Measurements from ENCODE around the gene CDHR2. TPM values are rescaled to one million over a fixed set of nuclear protein-coding genes. Genes with fewer than 3 reads are reported as not detected.

Gene CDHR2
- total and polyA plus RNA-seq, 2 experiments from 2014 or later, result not detected

GRCh38 chr5:176608937-176609723 is 60.0 kb downstream of the CDHR2 start:
- no peaks in the 10 kb centered on the region for H3K9me3 ChIP-seq (ENCODE audit: low read depth)
- no peaks in the 10 kb centered on the region for H3K79me2 ChIP-seq (ENCODE audit: insufficient read depth)
- H3K36me3 ChIP-seq (ENCODE audit: low read depth), result no peaks in the 10 kb centered on the region
- peak overlapping the region; percentile 55; the same call in 1 of the 2 replicates for H3K9ac ChIP-seq
- H3K9me2 ChIP-seq (ENCODE audit: insufficient read depth), result no peaks in the 10 kb centered on the region
- TF ChIP-seq EZH2 (IDR thresholded peaks at IDR 0.05; ENCODE audit: insufficient read depth, poor library complexity, severe bottlenecking), result no peak
- TF ChIP-seq EZH2phosphoT487 (IDR thresholded peaks at IDR 0.05; ENCODE audit: insufficient read depth, low read depth), result no peak
- in situ Hi-C loops (cut with MboI), result no loop called here
- H3K4me1 ChIP-seq (ENCODE audit: insufficient read depth), result peaks cover 5% of the 10 kb centered on the region
- no peak overlapping the region for H3K27ac ChIP-seq
- H2AFZ ChIP-seq, result no peak overlapping the region; the same call in 1 of the 2 replicates
- no peaks in the 10 kb centered on the region for H4K20me1 ChIP-seq (ENCODE audit: insufficient read depth)
- H3K4me2 ChIP-seq (ENCODE audit: unreplicated experiment), result peak overlapping the region; percentile 53
- peak; percentile 38 for DNase-seq
- H3K27me3 ChIP-seq (replicated peaks; ENCODE audit: insufficient read depth), result no peaks in the 10 kb centered on the region
- peak overlapping the region; percentile 74 for H3K4me3 ChIP-seq
- 29 to 47% methylated on average over 31 to 43 of the region's 46 CpGs for WGBS, 2 experiments (ENCODE audit: low coverage in 1 of 2, low lambda C conversion rate in 2 of 2, missing lambda C conversion rate in 2 of 2)
- 0 out of 2 replicates have a peak, but pooled peaks cover 4% of the 10 kb centered on the region for H3F3A ChIP-seq (ENCODE audit: insufficient read depth)

- no peak for TF ChIP-seq EZH2phosphoT487 (IDR thresholded peaks at IDR 0.05; ENCODE audit: insufficient read depth, low read depth)
- no peak for TF ChIP-seq EZH2 (IDR thresholded peaks at IDR 0.05; ENCODE audit: insufficient read depth, poor library complexity, severe bottlenecking)
- H3K79me2 ChIP-seq (ENCODE audit: insufficient read depth), result no peaks in the 10 kb centered on the region
- no peak within 1 kb of the TSS for H3K27ac ChIP-seq
- peak within 1 kb of the TSS; percentile 55; the same call in 1 of the 2 replicates for H3K9ac ChIP-seq
- peak within 1 kb of the TSS; percentile 83; the same call in 1 of the 2 replicates for H2AFZ ChIP-seq
- H3K4me2 ChIP-seq (ENCODE audit: unreplicated experiment), result peak within 1 kb of the TSS; percentile 62
- H3K4me3 ChIP-seq, result peak within 1 kb of the TSS; percentile 74
- peaks cover 11% of the 10 kb centered on the region for H3K4me1 ChIP-seq (ENCODE audit: insufficient read depth)
- no peaks in the 10 kb centered on the region for H4K20me1 ChIP-seq (ENCODE audit: insufficient read depth)
- H3K27me3 ChIP-seq (replicated peaks; ENCODE audit: insufficient read depth), result no peaks in the 10 kb centered on the region
- in situ Hi-C loops (cut with MboI), result no loop called here
- H3K36me3 ChIP-seq (ENCODE audit: low read depth), result no peaks in the 10 kb centered on the region
- DNase-seq, result peak; percentile 80
- H3K9me3 ChIP-seq (ENCODE audit: low read depth), result no peaks in the 10 kb centered on the region
- 4 to 11% methylated on average over 12 to 21 of the region's 101 CpGs for WGBS, 2 experiments (ENCODE audit: low coverage in 1 of 2, low lambda C conversion rate in 2 of 2, missing lambda C conversion rate in 2 of 2)
- H3F3A ChIP-seq (ENCODE audit: insufficient read depth), result 0 out of 2 replicates have a peak, but pooled peaks cover 4% of the 10 kb centered on the region
- no peaks in the 10 kb centered on the region for H3K9me2 ChIP-seq (ENCODE audit: insufficient read depth)
Observed at GRCh38 chr5:176609724-176610434, 60.7 kb downstream of the CDHR2 start, which contains the start of gene GPRIN1. GPRIN1 (minus strand) TSS chr5:176610156; CDS start chr5:176599834, 10,322 bp downstream.

GRCh38 chr5:176610435-176610773 is 61.3 kb downstream of the CDHR2 start:
- Histone ChIP-seq H3K79me2 (ENCODE audit: insufficient read depth) (no peaks in the 10 kb centered on the region), H3K27ac (no peak overlapping the region), H4K20me1 (ENCODE audit: insufficient read depth) (no peaks in the 10 kb centered on the region), H2AFZ (peak overlapping the region; percentile 83; the same call in 1 of the 2 replicates), H3F3A (ENCODE audit: insufficient read depth) (0 out of 2 replicates have a peak, but pooled peaks cover 4% of the 10 kb centered on the region), H3K9me3 (ENCODE audit: low read depth) (no peaks in the 10 kb centered on the region), H3K4me1 (ENCODE audit: insufficient read depth) (peaks cover 17% of the 10 kb centered on the region), H3K27me3 (replicated peaks; ENCODE audit: insufficient read depth) (no peaks in the 10 kb centered on the region), H3K36me3 (ENCODE audit: low read depth) (no peaks in the 10 kb centered on the region), H3K4me3 (peak overlapping the region; percentile 74), H3K9ac (no peak overlapping the region), H3K9me2 (ENCODE audit: insufficient read depth) (no peaks in the 10 kb centered on the region), H3K4me2 (ENCODE audit: unreplicated experiment) (peak overlapping the region; percentile 62)
- in situ Hi-C loops (cut with MboI), result no loop called here
- TF ChIP-seq EZH2phosphoT487 (IDR thresholded peaks at IDR 0.05; ENCODE audit: insufficient read depth, low read depth) (no peak), EZH2 (IDR thresholded peaks at IDR 0.05; ENCODE audit: insufficient read depth, poor library complexity, severe bottlenecking) (no peak)
- WGBS, 2 experiments (ENCODE audit: low coverage in 1 of 2, low lambda C conversion rate in 2 of 2, missing lambda C conversion rate in 2 of 2), result 0 to 4% methylated on average over 4 to 31 of the region's 31 CpGs
- no peak for DNase-seq

GRCh38 chr5:176611435-176611834 is 62.3 kb downstream of the CDHR2 start:
- Histone ChIP-seq H4K20me1 (ENCODE audit: insufficient read depth) (no peaks in the 10 kb centered on the region), H3K79me2 (ENCODE audit: insufficient read depth) (no peaks in the 10 kb centered on the region), H3K4me2 (ENCODE audit: unreplicated experiment) (no peak overlapping the region), H3K4me3 (no peak overlapping the region), H3K9me2 (ENCODE audit: insufficient read depth) (no peaks in the 10 kb centered on the region), H3F3A (ENCODE audit: insufficient read depth) (0 out of 2 replicates have a peak, but pooled peaks cover 4% of the 10 kb centered on the region), H3K27me3 (replicated peaks; ENCODE audit: insufficient read depth) (no peaks in the 10 kb centered on the region), H3K36me3 (ENCODE audit: low read depth) (no peaks in the 10 kb centered on the region), H3K9me3 (ENCODE audit: low read depth) (no peaks in the 10 kb centered on the region), H3K27ac (no peak overlapping the region), H2AFZ (no peak overlapping the region), H3K4me1 (ENCODE audit: insufficient read depth) (peaks cover 19% of the 10 kb centered on the region), H3K9ac (no peak overlapping the region)
- TF ChIP-seq EZH2phosphoT487 (IDR thresholded peaks at IDR 0.05; ENCODE audit: insufficient read depth, low read depth), result no peak
- no peak for TF ChIP-seq EZH2 (IDR thresholded peaks at IDR 0.05; ENCODE audit: insufficient read depth, poor library complexity, severe bottlenecking)
- peak; percentile 94 for DNase-seq
- in situ Hi-C loops (cut with MboI), result no loop called here
- WGBS, 2 experiments (ENCODE audit: low coverage in 1 of 2, low lambda C conversion rate in 2 of 2, missing lambda C conversion rate in 2 of 2), result 6 to 7% methylated on average over 10 of the region's 10 CpGs
